T-helper 2 cell (primary cell): ENCODE results near the gene GFOD1.
"Not testable (repeated sequence)": the region's sequence is repeated elsewhere in the genome, so short reads cannot be mapped to it uniquely, and the experiment has no call there.

Source experiments
- DNase-seq, 5 experiments: peaks; one replicate each; pipeline versions ENCODE4 v3.0.0 to v3.0.0-alpha.2; 2012 to 2022

The GFOD1 gene

DNA sequence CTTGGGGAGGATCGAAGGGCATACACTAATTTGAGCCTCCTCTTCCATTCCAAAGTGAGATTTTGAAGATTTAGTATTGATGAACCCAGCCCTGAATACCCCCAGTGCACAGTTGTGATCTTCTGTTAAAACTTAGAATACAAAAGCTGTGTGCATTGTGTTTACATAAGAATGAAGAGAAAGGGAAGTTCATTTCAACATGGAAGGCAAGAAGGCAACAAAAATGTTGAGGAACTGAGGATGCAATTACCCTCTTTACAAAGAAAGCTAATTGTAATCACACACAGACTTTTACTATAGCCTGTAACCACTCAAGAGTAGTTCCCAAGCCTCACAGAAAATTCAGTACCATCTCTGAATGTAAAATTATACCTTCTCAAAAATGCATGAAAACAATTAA lies 49.3 kb downstream of the GFOD1 start:
- no peak for DNase-seq

DNA sequence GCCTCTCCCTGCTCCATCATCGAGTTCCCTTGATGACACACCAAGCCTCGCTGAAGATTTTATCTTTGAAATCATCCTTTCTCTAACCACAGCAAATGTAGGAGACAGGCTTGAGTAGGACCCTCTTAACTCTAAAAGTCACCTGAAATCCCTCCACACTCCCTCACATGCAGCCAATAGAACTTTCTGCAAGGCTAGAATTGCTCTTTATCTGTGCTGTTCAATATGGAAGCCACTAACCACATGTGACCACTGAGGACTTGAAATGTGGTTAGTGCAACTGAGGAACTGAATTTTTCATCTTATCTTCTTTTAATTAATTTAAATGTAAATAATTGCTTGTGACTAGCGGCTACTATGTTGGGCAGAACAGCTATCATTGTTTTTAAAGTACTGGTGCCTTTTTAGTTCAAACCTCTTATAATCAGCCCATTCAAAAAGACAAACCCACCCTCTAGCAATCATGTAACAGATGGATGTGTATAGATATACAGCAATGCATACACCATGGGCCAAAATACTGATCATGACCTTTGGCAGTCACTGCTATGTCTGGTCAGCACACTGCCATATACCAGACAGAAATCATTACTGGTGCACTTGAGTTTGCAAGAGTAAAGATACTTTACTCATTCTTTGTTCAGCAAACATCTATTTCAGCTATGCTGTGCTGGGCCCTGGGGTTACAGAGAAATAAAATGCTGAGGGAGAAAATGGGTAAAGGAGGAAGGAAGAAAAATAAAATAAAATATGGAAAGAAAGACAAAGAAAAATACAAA lies 50.0 kb downstream of the GFOD1 start:
- no peak for DNase-seq

DNA sequence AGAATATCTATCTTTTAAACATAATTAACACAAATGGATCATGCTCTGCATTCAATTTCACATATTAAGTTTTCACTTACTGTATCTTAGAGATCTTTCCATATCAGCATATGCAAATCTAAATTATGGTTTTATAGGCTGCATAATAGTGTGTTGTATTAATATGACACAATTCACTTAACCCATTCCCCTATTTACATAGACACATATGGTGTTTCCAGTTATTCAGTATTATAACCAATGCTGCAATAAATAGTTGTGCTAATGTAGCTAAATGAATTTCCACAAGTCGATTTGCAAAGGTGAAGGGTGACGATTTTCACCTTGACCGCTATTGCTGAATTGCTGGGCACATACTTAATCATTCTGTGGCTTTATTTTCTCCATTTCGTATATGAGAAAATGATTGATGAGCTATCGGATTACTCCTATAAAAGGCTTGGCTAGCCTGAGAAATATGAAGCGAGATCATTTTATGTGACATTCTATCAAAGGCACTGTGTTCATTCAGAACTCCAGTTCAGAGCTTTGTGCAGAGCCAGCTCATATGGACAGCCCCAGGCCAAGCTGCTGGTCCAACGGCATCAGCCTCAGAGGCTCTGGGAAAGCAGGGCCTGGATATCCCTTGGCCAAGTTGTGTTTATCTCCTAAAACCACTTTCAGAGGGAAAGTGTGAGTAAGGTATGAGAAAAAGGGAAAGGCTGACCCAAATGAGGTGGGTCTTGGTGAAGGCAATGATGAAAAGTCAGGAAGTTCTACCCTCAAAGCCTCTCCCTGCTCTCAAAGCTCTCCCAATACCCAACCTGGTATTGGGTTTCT lies 50.8 kb downstream of the GFOD1 start:
- no peak for DNase-seq

DNA sequence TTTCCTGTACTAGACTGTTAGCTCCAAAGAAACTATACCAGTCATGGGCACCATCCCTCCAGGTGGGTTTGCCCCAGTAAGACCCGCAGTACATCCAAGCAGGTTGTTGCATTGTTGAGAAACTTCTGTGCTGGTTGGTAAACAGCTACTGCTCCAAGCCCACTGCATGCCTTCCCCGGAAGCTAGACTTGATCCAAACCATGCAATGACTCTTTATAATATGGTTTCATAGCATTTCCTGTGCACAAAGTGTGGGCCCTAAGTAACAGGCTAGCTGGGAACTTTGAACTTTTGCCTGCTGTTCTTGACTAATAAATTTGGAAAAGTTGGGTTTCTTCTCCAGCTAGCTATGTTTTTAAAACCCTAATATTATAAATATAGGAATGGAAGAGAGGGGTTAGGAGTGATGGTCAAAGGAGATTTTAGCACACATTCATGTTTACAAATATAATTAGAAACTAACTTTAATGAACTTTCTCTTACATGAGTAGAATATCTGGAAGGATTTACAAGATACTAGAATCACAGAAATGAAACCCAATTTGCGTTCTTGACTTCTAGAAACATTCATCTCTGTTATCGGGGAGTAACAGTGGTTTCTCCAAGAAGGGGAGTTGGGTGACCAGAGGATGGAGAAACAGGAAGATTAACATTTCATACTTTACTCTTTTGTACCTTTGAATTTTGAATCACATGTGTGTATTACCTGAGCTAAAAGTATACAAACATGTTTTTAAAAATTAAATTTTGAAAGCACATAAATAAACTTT lies 51.7 kb downstream of the GFOD1 start:
- peak in 1 of 5 experiments; percentile 32 for DNase-seq

DNA sequence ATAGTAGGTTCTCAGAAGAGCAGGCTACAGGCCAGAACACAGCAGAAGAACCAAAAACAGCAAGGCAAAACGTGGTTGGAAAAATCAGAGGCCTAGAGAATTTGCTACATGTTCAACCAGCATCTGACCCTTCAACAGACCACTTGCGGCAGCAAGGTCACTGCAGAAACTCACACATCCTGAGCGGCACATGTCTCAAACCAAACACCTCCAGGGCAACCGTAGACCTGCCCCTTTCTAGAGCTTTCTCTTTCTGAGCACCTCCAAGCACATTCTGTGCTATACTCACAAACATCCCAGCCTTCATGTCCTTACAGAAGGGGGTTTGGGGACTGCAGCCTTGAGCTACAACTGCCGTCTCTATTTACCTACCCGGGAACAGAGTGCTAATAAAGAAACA lies 52.6 kb downstream of the GFOD1 start:
- DNase-seq = no peak

DNA sequence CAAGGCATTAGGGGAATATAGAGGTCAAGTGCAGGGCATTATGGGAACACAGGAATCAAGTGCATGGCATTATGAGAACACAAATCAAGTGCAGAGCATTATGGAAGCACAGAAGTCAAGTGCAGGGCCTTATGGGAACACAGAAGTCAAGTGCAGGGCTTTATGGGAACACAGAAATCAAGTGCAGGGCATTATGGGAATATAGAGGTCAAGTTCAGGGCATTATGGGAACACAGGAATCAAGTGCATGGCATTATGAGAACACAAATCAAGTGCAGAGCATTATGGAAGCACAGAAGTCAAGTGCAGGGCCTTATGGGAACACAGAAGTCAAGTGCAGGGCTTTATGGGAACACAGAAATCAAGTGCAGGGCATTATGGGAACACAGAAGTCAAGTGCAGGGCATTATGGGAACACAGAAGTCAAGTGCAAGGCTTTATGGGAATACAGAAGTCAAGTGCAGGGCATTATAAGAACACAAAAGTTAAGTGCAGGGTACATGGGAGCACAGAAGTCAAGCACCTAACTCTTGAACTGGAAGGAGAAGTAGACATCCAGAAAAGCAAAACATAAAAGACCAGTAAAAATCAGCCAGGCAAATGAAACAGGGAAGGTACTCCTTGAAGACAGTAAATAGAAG lies 53.1 kb downstream of the GFOD1 start:
- not testable (repeated sequence) for DNase-seq

DNA sequence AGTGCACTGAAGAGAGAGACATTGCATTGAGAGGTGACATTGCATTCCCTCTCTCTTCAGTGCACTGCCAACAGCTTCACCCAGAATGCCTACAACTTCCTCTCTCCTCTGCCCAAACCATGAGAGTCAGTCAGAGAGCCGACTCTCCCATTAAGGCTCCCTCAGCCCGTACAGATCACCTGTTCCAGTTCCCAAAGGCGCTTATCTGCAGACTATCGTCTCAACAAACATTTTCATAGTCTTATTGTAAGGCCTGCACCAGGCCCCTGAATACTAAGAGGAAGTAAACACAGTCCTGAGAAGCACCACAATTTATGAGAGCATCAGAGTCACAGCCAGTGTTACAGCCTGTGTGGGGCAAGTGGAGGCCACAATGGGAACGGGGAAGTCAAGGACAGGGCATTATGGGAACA lies 53.7 kb downstream of the GFOD1 start:
- DNase-seq = no peak

DNA sequence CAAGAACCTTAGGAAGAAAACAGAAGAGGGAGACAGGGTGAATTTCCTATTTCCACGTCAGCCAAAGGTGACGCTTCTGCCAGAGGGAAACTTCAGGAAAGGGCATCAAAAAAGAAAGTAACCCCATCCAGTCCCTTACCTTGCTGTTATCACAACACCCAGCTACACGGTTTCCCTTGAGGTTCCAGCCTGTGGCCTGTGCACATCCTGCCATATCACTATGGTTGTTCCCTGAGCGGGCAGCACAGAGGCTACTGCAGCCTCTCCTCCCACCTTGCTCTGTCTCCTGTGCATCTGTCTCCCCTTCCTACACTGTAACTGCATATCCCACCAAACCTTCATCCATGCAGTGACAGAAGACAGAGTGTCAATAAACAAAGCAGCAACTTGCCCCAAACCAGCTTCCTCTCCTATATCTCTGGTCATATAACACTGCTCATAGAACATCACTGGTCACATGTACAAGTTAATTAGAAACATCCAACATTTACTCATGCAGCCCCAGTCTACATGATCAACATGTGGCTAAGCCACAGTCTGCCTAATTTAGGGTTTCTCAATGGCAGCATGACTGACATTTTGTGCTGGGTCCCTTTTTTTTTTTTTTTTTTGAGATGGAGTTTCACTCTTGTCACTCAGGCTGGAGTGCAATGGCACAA lies 54.7 kb downstream of the GFOD1 start:
- DNase-seq = peak in 1 of 5 experiments; percentile 19

DNA sequence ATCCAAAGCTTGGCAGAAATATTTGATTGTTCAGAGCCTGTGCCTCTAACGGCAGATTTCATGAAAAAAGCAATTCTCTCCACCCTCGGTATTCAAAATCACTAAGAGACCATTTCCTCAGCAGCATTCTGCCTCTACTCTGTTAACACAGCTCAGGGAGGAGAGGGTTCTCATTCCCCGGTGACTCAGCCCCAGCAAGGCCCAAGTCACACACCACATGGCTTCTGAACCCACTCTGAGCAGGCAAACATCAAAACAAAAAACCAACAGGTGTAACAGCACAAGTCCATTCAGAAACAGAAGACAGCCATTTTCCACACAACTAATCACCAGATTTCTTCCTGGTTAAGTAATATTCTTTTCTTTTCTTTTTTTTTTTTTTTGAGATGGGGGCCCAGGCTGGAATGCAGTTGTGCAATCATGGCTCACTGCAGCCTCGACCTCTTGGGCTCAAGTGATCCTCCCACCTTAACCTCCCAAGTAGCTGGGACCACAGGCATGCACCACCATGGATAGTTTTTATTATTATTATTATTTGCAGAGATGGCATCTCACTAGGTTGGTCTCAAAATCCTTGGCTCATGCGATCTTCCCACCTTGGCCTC lies 55.4 kb downstream of the GFOD1 start:
- peak in 1 of 5 experiments; percentile 14 for DNase-seq

DNA sequence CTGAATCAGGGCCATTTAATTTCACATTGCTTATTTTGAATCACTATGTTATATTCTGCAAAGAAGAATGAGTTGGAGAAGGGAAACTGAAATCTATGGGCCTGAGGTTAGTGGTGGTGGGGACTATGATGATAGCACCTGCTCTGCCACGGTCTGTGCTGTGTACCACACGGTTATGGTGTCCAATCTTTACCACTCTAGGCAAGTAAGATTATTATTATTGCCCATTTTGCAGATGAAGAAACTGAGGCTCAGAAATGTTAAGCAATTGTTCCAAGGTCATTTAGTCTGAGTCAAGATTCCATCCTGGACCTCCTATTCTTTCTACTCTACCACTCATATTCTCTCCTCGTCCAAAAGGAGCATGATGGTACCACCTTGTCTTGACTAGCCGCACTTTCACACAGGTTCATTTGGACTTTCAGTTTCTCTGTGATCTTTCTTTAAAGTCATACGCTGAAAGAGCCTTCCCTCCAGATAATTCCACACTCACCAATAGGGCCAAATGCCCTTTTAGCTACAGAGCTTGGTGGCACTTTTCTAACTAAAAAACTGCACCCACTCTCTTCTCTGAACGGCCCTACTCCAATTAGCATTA lies 56.2 kb downstream of the GFOD1 start:
- no peak for DNase-seq

DNA sequence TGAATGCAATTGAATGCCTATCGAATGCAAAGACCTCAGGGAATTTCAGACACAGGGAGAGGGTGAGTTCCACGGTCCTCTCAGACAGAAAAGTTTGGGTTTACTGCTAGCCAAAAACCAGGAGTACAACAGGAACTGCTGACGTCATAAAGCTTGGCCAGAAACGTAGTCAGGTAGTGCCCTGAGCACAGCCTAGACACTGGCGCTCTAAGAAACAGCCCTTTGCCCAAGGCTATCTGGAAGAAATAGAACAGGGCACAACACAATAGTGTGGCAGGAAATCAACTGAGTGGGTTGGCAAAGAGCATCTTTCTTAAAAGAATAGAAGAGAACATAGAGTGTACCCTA lies 58.0 kb downstream of the GFOD1 start:
- DNase-seq = no peak

DNA sequence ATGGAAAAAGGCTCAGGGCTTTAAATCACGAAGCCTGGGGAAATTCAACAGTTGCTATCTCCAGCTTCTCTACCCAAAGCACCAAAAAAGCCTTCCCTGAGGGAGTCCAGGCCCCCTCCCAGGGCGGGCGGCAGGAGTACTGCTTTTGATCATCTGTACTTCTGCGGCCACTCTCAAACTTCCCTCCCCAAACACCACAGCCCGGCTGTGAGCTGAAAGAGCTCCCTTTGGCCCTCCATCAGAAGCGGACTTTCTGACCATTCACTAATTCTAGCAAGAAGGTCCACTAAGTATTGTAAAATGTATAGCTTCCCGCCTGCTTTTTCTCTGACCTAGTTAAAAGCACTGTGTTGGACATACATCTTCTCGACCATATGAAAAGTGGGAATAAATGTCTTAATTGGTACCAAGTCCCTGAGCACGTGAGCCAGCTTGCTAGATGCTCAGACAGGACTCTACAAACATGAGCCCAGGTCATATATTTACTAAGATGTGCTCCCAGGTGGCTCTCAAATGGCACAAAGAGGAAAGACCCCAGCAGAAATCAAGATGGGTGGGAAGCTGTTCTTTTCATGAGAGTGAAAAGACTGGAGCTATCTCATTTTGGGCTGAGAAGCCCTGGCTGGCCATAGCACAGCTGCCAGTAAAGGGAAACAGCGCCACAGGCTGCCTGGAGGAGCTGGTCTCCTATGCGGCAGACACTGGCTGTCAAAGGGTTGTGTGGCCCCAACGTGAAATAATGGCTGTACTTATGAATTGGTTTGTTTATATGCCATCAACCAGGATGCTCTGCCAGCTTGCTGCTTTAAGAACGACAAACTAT lies 58.6 kb downstream of the GFOD1 start:
- no peak for DNase-seq

DNA sequence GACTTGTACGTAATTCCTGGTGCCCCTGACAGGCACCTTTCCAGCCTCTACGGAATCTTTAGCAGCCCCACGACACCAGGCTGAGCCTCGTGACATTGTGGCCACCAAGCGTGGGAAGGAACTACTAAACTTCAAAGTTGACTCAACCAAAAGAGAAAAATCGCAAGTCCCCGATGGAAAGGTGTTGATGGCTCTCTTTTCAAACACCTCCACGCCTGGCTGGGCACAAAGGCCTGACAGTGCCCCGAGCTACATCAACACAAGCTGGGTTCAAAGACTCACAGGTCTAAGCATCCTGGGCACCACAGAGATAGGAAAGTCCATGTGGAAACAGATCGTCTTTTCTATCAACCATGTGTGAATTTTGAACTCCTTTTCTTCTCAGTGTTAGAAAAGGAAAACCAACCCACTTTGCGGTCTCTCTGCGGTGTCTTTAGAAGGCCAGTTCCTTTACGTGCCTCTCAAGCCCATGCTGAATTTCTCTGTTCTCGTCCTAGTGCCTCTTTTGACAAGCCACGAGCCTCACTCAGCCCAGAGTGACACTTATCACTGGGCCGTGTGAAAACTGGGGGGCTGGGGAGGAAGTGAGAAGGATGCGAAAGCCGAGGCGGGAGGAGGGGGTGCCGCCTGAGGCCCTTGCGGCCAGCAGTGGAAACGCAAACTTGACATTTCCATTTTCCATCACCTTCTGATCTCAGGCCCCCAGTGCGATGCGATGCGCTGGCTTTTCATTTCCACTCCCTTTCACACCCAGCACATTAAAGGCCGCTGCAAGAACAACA lies 59.4 kb downstream of the GFOD1 start:
- peak in 4 of 5 experiments; percentile 16 to 76 (median 60) for DNase-seq

DNA sequence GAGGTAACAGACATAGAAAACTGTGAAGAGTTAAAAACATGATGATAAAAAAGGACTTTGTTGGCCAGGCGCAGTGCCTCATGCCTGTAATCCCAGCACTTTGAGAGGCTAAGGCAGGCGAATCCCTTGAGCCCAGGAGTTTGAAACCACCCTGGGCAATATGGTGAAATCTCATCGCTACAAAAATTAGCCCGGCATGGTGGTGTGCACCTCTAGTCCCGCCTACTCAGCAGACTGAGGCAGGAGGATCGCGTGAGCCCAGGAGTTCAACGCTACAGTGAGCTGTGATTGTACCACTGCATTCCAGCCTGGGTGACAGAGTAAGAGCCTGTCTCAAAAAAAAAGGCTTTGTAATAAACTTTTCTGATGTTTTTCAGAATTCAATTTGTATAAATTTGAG lies 60.1 kb downstream of the GFOD1 start:
- no peak for DNase-seq

DNA sequence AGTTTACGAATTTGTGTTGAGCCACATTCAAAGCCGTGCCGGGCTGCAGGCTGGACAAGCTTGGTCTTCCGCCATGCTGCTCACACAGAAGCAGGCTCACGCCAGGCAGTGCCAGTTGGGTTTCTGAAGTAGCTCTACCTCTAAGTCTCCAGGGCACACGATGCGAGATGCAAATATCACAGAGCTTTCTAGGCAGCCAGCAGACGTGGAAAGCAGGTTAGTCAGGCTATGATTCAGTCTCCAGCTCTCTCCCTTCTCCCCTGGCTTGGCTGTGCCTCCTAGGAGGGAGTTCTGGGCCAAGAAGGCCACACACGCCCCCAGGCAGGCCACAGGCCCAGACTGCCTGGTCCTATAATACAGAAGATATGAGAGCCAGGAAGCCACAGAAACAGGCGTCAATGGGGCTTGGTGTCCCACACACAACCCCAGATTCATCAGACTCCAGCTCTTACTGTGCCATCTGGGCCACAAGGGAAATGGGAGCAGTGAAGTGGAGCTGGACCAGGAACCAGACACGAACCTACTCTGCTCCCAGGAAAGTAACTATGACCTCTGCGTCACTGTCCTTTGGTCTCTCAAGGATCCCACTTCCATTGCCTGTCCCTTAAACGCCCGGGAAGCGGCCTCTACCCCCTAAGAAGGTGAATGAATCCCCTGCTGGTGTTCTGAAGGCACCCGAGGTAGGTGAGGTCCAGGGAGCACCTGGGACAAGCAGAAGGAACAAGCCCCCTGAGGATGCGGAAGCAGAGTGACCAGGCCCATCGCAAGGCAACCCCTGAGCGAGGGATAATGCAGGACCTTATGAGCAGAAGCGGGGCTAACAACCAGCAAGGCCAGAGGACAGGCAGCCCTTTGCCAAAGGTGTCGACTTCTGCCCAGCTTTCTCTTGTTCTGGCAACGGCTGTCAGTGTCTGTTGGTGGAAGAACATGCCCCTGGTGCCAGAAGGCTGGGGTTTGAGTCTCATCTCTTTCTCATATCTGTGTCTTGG lies 61.2 kb downstream of the GFOD1 start:
- no peak for DNase-seq

DNA sequence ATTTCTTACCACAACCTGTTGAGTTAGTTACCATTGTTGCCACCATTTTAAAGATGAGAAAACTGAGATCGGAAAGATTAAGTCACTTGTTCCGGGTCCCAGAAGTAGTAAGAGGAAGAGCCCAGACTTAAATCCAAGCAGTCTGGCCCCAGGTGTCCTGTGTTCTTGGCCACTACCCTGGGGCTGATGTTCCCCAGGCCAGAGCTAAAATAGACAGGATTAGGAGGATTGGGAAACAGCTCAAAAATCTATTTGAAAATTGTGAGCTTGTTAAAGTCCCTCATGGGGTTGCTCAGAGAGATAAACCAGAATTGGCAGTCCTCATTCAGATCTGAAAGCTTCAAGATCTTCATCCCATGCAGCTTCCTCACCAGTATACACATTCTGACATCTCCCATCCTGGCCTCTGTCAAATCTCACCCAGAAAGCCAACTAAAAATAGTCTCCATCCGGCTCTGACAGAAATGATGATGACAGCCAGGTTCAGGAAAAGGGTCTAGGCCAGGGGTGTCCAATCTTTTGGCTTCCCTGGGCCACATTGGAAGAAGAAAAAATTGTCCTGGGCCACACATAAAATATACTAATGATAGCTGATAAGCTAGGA lies 62.0 kb downstream of the GFOD1 start:
- DNase-seq = no peak

DNA sequence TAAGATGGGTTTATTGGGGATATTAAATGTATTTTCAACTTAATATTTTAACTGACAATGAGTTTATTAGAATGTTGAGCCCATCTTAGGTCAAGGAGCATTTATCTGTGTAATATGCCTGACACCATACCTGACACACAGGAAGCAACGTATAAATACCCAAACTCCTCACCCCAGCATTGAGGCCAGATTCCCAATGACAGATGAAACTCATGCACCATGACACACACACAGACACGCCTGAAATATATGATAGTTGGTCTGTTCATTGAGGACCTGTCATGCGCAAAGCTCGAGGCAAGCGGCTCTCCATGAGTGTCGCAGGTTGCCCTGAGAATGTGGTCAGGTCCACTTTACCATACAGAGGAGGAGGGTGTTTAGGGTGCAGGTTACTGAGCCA lies 64.1 kb downstream of the GFOD1 start:
- DNase-seq = no peak

DNA sequence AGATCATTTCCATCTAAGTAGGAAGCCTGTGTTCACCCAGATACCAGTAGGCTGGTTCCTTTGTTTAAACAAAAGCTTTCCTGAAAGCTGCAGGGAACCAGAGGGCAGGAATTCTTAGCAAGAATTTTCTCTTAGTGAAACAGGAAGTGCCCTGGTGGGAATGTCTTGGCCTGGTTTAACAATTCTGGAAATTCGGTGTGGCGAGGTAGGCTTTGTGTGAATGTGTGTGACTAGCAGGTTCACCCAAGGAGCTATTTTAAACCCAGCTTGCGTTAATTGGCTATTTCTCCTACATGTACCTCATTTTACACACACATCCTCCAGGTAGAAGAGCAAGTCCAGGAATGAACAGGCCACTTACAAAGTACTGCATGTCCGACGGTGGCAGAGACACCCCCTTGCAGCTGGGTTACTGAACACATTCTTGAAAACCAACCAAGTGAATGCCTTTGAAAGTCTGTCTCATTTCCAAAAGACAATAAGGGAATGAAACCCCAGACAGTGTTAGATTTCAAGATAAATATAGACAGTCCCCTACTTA lies 64.6 kb downstream of the GFOD1 start:
- DNase-seq = no peak
